Measurements from ENCODE around the gene KL. TPM values are rescaled to one million over a fixed set of nuclear protein-coding genes. Genes with fewer than 3 reads are reported as not detected.
A peak's percentile ranks its signal among the peaks of the same experiment; 100 is the strongest.

KL gene
- total RNA-seq, 1 donor from 2014 or later: not detected

GRCh38 chr13:33031277-33031676 lies 15.1 kb downstream of the KL start:
- Histone ChIP-seq H3K9ac (no peak overlapping the region), H3K36me3 (no peaks in the 10 kb centered on the region), H2AFZ (replicated peaks) (no peak overlapping the region), H3K9me3 (ENCODE audit: low read depth) (no peaks in the 10 kb centered on the region), H3K4me1 (no peaks in the 10 kb centered on the region), H3F3A (ENCODE audit: low read depth) (no peaks in the 10 kb centered on the region), H3K79me2 (ENCODE audit: low read depth) (no peaks in the 10 kb centered on the region), H3K27ac (no peak overlapping the region), H3K4me3 (no peak overlapping the region), H3K27me3 (no peaks in the 10 kb centered on the region), H3K4me2 (no peak overlapping the region), H4K20me1 (ENCODE audit: low read depth) (no peaks in the 10 kb centered on the region)
- TF ChIP-seq CTCF (IDR thresholded peaks at IDR 0.05) (no peak), EZH2phosphoT487 (IDR thresholded peaks at IDR 0.05) (no peak), EZH2 (IDR thresholded peaks at IDR 0.05) (no peak)
- Mint-ChIP-seq H3K4me1 (peaks cover 2% of the 10 kb centered on the region), H3K27ac (no peak overlapping the region), H3K27me3 (ENCODE audit: insufficient read depth, low read depth) (peaks cover 5% of the 10 kb centered on the region), H3K4me3 (no peak overlapping the region), H3K9me3 (peaks cover 2% of the 10 kb centered on the region), H3K36me3 (no peaks in the 10 kb centered on the region)
- DNase-seq (ENCODE audit: low spot score): no peak

GRCh38 chr13:33032037-33032625 lies 15.9 kb downstream of the KL start:
- no peak overlapping the region for H3K4me3 ChIP-seq
- no peak overlapping the region for H3K4me2 ChIP-seq
- Mint-ChIP-seq H3K27ac (no peak overlapping the region), H3K36me3 (no peaks in the 10 kb centered on the region), H3K27me3 (ENCODE audit: insufficient read depth, low read depth) (peaks cover 5% of the 10 kb centered on the region), H3K9me3 (peaks cover 2% of the 10 kb centered on the region), H3K4me1 (peaks cover 2% of the 10 kb centered on the region), H3K4me3 (no peak overlapping the region)
- no peaks in the 10 kb centered on the region for H3K79me2 ChIP-seq (ENCODE audit: low read depth)
- H3K36me3 ChIP-seq: no peaks in the 10 kb centered on the region
- DNase-seq (ENCODE audit: low spot score): no peak
- TF ChIP-seq CTCF (IDR thresholded peaks at IDR 0.05) (no peak), EZH2phosphoT487 (IDR thresholded peaks at IDR 0.05) (no peak), EZH2 (IDR thresholded peaks at IDR 0.05) (no peak)
- no peaks in the 10 kb centered on the region for H3K4me1 ChIP-seq
- no peaks in the 10 kb centered on the region for H4K20me1 ChIP-seq (ENCODE audit: low read depth)
- H3F3A ChIP-seq (ENCODE audit: low read depth): no peaks in the 10 kb centered on the region
- H3K27me3 ChIP-seq: no peaks in the 10 kb centered on the region
- H2AFZ ChIP-seq (replicated peaks): no peak overlapping the region
- H3K27ac ChIP-seq: no peak overlapping the region
- H3K9me3 ChIP-seq (ENCODE audit: low read depth): no peaks in the 10 kb centered on the region
- H3K9ac ChIP-seq: no peak overlapping the region

- no peaks in the 10 kb centered on the region for H3K36me3 Mint-ChIP-seq
- no peak for DNase-seq (ENCODE audit: low spot score)
- H3K9me3 Mint-ChIP-seq: peaks cover 2% of the 10 kb centered on the region
- TF ChIP-seq CTCF (IDR thresholded peaks at IDR 0.05): no peak
- TF ChIP-seq EZH2 (IDR thresholded peaks at IDR 0.05): no peak
- no peak for TF ChIP-seq EZH2phosphoT487 (IDR thresholded peaks at IDR 0.05)
- no peaks in the 10 kb centered on the region for H3K4me1 ChIP-seq
- H3K4me2 ChIP-seq: no peak overlapping the region
- no peaks in the 10 kb centered on the region for H3K79me2 ChIP-seq (ENCODE audit: low read depth)
- no peak overlapping the region for H3K27ac ChIP-seq
- H3K36me3 ChIP-seq: no peaks in the 10 kb centered on the region
- no peak overlapping the region for H3K4me3 ChIP-seq
- H3F3A ChIP-seq (ENCODE audit: low read depth): no peaks in the 10 kb centered on the region
- peak overlapping the region; percentile 16 for H2AFZ ChIP-seq (replicated peaks)
- H3K4me3 Mint-ChIP-seq: no peak overlapping the region
- peaks cover 3% of the 10 kb centered on the region for H3K27me3 Mint-ChIP-seq (ENCODE audit: insufficient read depth, low read depth)
- no peaks in the 10 kb centered on the region for H3K27me3 ChIP-seq
- no peak overlapping the region for H3K27ac Mint-ChIP-seq
- H3K9ac ChIP-seq: no peak overlapping the region
- peaks cover 2% of the 10 kb centered on the region for H3K4me1 Mint-ChIP-seq
- H4K20me1 ChIP-seq (ENCODE audit: low read depth): no peaks in the 10 kb centered on the region
- H3K9me3 ChIP-seq (ENCODE audit: low read depth): no peaks in the 10 kb centered on the region
These were observed 17.0 kb downstream of the KL start for GRCh38 chr13:33033051-33033812.
